GM12878 (cell line): Measurements from ENCODE around the gene MRNIP. TPM values are rescaled to one million over a fixed set of nuclear protein-coding genes. Genes with fewer than 3 reads are reported as not detected.

Source experiments
- BCL3 ChIP-seq: IDR thresholded peaks from 2 replicates; pipeline ENCODE4 v1.6.1; 2011; ENCODE audit warnings: borderline replicate concordance, low read depth, mild to moderate bottlenecking, moderate library complexity, low read length; ENCODE audit not compliant: insufficient read depth, poor library complexity, severe bottlenecking
- KAT2A ChIP-seq: conservative IDR thresholded peaks from 2 replicates; pipeline ENCODE4 v1.6.1; 2011; ENCODE audit warnings: low read depth, low read length; ENCODE audit not compliant: control insufficient read depth
- POLR2AphosphoS2 ChIP-seq: IDR thresholded peaks from 2 replicates; pipeline ENCODE4 v1.6.1; 2011; ENCODE audit warnings: low read depth, mild to moderate bottlenecking, low read length, improper control_type of control experiment, moderate library complexity
- RB1 ChIP-seq: fragments of 450-650 bp; formaldehyde crosslinking; IDR thresholded peaks from 2 replicates; pipeline ENCODE4 v1.6.1; 2017; ENCODE audit warnings: mild to moderate bottlenecking, borderline replicate concordance
- ZNF24 ChIP-seq: fragments of 450-650 bp; IDR thresholded peaks from 2 replicates; pipeline ENCODE4 v1.6.1; 2017; ENCODE audit warnings: antibody characterized with exemption, mild to moderate bottlenecking
- ZNF592 ChIP-seq: fragments of 450-650 bp; IDR thresholded peaks from 2 replicates; pipeline ENCODE4 v1.6.1; 2017; ENCODE audit warnings: mild to moderate bottlenecking, moderate library complexity
- polyA plus RNA-seq, 11 experiments: library from polyadenylated mRNA; depleted of rRNA in 4 of 11; unstranded in 6 of 11; stranded (reverse) in 5 of 11; fragments of >200 nt; fragmentation: Nextera tagmentation in 4 of 11; fragmentation: Illumina TruSeq in 1 of 11; extraction: Ambion mirVana in 4 of 11; extraction: Trizol in 1 of 11; gene quantifications; 1 replicate in 1 of 11; 2 replicates in 10 of 11; pipeline versions ENCODE4 v1.2.1 to v1.2.3, GENCODE V29; 2011 to 2016; ENCODE audit warnings: inconsistent platforms in 2 of 11, missing spikeins in 2 of 11, low read depth in 1 of 11
- total RNA-seq, 4 experiments: library from RNA; depleted of rRNA in 3 of 4; stranded (reverse); fragments of >200 nt in 3 of 4; fragmentation: Illumina TruSeq in 1 of 4; extraction: Trizol in 1 of 4; gene quantifications; 2 replicates each; pipeline versions ENCODE4 v1.2.1 to v1.2.3, GENCODE V29; 2013 to 2021
- TF ChIP-seq, protein P1 (sequence below): fragments of 450-650 bp; IDR thresholded peaks from 2 replicates; pipeline ENCODE4 v1.6.1; 2018; ENCODE audit warnings: borderline replicate concordance, mild to moderate bottlenecking; ENCODE audit not compliant: partially characterized antibody
- TF ChIP-seq, protein P2 (sequence below): fragments of 450-650 bp; formaldehyde crosslinking; IDR thresholded peaks from 2 replicates; pipeline ENCODE4 v1.4.0; 2020; ENCODE audit warnings: mild to moderate bottlenecking, moderate library complexity
- TF ChIP-seq, protein P3 (sequence below): IDR thresholded peaks from 2 replicates; pipeline ENCODE4 v1.6.1; 2012; ENCODE audit warnings: mild to moderate bottlenecking, low read depth, low read length
- TF ChIP-seq, protein P4 (sequence below): IDR thresholded peaks from 2 replicates; pipeline ENCODE4 v1.6.1; 2011; ENCODE audit warnings: mild to moderate bottlenecking, low read depth, low read length, moderate library complexity; ENCODE audit not compliant: insufficient replicate concordance

The MRNIP gene
- total and polyA plus RNA-seq, 10 of the 15 experiments (the other 5 are each of a cell fraction or from before 2014, with no cell fraction given), result 2.4 to 30.4 (median 13.1) TPM

- TF ChIP-seq ZNF592 (no peak; the same call in 1 of the 2 replicates), RB1 (no peak), ZNF24 (no peak), BCL3 (peak; percentile 77), POLR2AphosphoS2 (no peak; the same call in 1 of the 2 replicates), KAT2A (no peak)
- TF ChIP-seq, protein P1, sequence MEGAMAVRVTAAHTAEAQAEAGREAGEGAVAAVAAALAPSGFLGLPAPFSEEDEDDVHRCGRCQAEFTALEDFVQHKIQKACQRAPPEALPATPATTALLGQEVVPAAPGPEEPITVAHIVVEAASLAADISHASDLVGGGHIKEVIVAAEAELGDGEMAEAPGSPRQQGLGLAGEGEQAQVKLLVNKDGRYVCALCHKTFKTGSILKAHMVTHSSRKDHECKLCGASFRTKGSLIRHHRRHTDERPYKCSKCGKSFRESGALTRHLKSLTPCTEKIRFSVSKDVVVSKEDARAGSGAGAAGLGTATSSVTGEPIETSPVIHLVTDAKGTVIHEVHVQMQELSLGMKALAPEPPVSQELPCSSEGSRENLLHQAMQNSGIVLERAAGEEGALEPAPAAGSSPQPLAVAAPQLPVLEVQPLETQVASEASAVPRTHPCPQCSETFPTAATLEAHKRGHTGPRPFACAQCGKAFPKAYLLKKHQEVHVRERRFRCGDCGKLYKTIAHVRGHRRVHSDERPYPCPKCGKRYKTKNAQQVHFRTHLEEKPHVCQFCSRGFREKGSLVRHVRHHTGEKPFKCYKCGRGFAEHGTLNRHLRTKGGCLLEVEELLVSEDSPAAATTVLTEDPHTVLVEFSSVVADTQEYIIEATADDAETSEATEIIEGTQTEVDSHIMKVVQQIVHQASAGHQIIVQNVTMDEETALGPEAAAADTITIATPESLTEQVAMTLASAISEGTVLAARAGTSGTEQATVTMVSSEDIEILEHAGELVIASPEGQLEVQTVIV, result peak; percentile 54
- TF ChIP-seq, protein P2, sequence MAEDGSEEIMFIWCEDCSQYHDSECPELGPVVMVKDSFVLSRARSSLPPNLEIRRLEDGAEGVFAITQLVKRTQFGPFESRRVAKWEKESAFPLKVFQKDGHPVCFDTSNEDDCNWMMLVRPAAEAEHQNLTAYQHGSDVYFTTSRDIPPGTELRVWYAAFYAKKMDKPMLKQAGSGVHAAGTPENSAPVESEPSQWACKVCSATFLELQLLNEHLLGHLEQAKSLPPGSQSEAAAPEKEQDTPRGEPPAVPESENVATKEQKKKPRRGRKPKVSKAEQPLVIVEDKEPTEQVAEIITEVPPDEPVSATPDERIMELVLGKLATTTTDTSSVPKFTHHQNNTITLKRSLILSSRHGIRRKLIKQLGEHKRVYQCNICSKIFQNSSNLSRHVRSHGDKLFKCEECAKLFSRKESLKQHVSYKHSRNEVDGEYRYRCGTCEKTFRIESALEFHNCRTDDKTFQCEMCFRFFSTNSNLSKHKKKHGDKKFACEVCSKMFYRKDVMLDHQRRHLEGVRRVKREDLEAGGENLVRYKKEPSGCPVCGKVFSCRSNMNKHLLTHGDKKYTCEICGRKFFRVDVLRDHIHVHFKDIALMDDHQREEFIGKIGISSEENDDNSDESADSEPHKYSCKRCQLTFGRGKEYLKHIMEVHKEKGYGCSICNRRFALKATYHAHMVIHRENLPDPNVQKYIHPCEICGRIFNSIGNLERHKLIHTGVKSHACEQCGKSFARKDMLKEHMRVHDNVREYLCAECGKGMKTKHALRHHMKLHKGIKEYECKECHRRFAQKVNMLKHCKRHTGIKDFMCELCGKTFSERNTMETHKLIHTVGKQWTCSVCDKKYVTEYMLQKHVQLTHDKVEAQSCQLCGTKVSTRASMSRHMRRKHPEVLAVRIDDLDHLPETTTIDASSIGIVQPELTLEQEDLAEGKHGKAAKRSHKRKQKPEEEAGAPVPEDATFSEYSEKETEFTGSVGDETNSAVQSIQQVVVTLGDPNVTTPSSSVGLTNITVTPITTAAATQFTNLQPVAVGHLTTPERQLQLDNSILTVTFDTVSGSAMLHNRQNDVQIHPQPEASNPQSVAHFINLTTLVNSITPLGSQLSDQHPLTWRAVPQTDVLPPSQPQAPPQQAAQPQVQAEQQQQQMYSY (CRISPR knock-in tag), result no peak
- TF ChIP-seq, protein P3, sequence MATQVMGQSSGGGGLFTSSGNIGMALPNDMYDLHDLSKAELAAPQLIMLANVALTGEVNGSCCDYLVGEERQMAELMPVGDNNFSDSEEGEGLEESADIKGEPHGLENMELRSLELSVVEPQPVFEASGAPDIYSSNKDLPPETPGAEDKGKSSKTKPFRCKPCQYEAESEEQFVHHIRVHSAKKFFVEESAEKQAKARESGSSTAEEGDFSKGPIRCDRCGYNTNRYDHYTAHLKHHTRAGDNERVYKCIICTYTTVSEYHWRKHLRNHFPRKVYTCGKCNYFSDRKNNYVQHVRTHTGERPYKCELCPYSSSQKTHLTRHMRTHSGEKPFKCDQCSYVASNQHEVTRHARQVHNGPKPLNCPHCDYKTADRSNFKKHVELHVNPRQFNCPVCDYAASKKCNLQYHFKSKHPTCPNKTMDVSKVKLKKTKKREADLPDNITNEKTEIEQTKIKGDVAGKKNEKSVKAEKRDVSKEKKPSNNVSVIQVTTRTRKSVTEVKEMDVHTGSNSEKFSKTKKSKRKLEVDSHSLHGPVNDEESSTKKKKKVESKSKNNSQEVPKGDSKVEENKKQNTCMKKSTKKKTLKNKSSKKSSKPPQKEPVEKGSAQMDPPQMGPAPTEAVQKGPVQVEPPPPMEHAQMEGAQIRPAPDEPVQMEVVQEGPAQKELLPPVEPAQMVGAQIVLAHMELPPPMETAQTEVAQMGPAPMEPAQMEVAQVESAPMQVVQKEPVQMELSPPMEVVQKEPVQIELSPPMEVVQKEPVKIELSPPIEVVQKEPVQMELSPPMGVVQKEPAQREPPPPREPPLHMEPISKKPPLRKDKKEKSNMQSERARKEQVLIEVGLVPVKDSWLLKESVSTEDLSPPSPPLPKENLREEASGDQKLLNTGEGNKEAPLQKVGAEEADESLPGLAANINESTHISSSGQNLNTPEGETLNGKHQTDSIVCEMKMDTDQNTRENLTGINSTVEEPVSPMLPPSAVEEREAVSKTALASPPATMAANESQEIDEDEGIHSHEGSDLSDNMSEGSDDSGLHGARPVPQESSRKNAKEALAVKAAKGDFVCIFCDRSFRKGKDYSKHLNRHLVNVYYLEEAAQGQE, result 0 out of 2 replicates have a peak, but pooled peaks have one; percentile 38
- TF ChIP-seq, protein P4, sequence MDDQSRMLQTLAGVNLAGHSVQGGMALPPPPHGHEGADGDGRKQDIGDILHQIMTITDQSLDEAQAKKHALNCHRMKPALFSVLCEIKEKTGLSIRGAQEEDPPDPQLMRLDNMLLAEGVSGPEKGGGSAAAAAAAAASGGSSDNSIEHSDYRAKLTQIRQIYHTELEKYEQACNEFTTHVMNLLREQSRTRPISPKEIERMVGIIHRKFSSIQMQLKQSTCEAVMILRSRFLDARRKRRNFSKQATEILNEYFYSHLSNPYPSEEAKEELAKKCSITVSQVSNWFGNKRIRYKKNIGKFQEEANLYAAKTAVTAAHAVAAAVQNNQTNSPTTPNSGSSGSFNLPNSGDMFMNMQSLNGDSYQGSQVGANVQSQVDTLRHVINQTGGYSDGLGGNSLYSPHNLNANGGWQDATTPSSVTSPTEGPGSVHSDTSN, result no peak
These were observed 39.8 kb downstream of the MRNIP start (continued) for GRCh38 chr5:179818746-179819295.
